ENCODE data around the gene TRAPPC12. TPM values are rescaled to one million over a fixed set of nuclear protein-coding genes. Genes with fewer than 3 reads are reported as not detected.

TRAPPC12 gene
- total RNA-seq, 4 donors from 2014 or later, result 52.2 to 90.7 (median 77.6) TPM

DNA sequence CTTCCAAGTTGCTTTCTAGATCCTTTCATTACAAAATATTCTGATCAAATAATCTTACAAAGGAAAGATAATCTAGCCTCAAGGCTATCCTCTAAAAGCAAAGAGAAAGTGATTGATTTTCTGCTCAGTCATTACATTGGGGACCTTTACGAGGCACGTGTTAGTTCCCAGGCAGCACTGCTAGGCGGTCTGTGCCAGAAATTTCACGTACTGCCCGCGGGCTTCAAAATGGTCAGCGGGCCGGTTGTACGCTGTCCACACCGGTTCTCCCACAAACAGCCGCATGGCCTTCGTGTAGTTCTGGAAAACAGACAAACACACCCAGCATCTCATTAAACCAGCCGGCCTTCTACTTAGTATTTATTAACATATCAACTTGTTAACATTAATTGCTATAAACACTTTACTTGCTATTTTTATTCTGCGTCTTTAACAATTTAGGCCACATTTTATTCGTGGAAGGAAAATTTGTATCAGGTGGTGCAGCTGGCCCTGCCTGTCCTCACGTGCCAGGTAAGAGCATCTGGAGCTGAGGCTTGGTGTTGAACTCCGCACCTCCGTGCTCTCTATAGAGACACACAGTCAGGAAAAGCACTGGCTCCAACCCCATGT is 119.4 kb downstream of the TRAPPC12 start:
- TF ChIP-seq EP300 (IDR thresholded peaks at IDR 0.05) (no peak), CTCF (IDR thresholded peaks at IDR 0.05) (no peak), POLR2A (IDR thresholded peaks at IDR 0.05) (no peak), POLR2AphosphoS5 (IDR thresholded peaks at IDR 0.05) (no peak)
- Histone ChIP-seq H3K9me3 (no peaks in the 10 kb centered on the region), H3K4me1 (no peaks in the 10 kb centered on the region), H3K36me3 (peaks cover 0 to 88% of the 10 kb centered on the region in 2 donors), H3K27ac (no peak overlapping the region), H3K27me3 (no peaks in the 10 kb centered on the region), H3K4me3 (no peak overlapping the region)
- ATAC-seq, result no peak
- 94 to 97% methylated on average over 15 to 17 of the region's 18 CpGs for WGBS, 2 donors (ENCODE audit: low coverage in 1 of 2)

DNA sequence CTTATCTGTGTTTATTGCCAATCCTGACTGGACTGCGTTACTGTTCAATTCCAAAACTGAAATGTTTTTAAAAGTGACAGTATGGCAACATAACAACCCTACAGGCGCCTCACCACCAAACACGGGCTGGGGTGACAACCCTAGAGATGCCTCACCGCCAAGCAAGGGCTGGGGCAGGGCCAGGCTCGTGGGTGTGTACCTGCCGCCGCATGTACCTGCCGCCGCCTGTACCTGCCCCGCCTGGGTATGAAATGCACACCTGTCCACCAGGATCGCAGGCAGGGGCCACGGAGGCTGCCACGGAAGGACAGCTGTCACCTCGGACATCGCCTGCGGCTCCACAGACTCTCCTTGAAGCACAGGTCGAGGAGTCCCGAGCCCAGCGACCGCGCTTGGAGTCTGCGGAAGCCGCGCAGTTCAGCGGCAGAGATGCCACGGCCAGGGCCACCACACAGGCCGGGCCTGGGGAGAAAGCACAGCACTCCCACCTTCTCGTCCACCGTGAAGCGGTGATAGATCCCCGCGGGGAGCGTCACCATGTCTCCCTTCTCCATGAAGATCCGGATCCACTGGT is 120.9 kb downstream of the TRAPPC12 start:
- no peak for ATAC-seq

DNA sequence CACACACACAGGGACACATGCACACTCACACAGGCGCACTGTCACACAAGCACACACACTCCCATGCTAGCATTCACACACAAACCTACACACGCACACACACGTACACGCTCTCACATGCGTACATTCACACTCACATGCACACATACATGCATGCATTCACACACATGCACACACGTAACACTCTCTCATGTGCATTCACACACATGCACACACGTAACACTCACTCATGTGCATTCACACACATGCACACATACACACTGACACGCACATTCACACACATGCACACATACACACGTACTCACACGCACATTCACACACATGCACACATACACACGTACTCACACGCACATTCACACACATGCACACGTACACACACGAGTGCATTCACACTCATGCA is 123.6 kb downstream of the TRAPPC12 start:
- 92 to 94% methylated on average over 11 to 14 of the region's 14 CpGs for WGBS, 2 donors (ENCODE audit: low coverage in 1 of 2)

More for the DNA sequence above, 120.9 kb downstream of the TRAPPC12 start:
- 88 to 97% methylated on average over 1 to 5 of the region's 34 CpGs for WGBS, 2 donors (ENCODE audit: low coverage in 1 of 2)
- Histone ChIP-seq H3K27ac (no peak overlapping the region), H3K36me3 (peaks cover 0 to 96% of the 10 kb centered on the region in 2 donors), H3K4me3 (no peak overlapping the region), H3K27me3 (no peaks in the 10 kb centered on the region), H3K9me3 (no peaks in the 10 kb centered on the region), H3K4me1 (no peaks in the 10 kb centered on the region)
- TF ChIP-seq EP300 (IDR thresholded peaks at IDR 0.05) (no peak), POLR2A (IDR thresholded peaks at IDR 0.05) (no peak), POLR2AphosphoS5 (IDR thresholded peaks at IDR 0.05) (no peak), CTCF (IDR thresholded peaks at IDR 0.05) (no peak)

GRCh38 chr2:3503483-3503882 is 124.0 kb downstream of the TRAPPC12 start:
- Histone ChIP-seq H3K27ac (no peak overlapping the region), H3K36me3 (peaks cover 0 to 92% of the 10 kb centered on the region in 2 donors), H3K9me3 (no peaks in the 10 kb centered on the region), H3K27me3 (no peaks in the 10 kb centered on the region), H3K4me1 (no peaks in the 10 kb centered on the region), H3K4me3 (no peak overlapping the region)
- ATAC-seq, result no peak
- 76 to 94% methylated on average over 3 to 8 of the region's 13 CpGs for WGBS, 2 donors (ENCODE audit: low coverage in 1 of 2)
- TF ChIP-seq CTCF (IDR thresholded peaks at IDR 0.05) (no peak), POLR2AphosphoS5 (IDR thresholded peaks at IDR 0.05) (no peak), POLR2A (IDR thresholded peaks at IDR 0.05) (no peak), EP300 (IDR thresholded peaks at IDR 0.05) (no peak)

More for the DNA sequence above, 123.6 kb downstream of the TRAPPC12 start:
- Histone ChIP-seq H3K4me3 (no peak overlapping the region), H3K9me3 (no peaks in the 10 kb centered on the region), H3K27ac (no peak overlapping the region), H3K4me1 (no peaks in the 10 kb centered on the region), H3K36me3 (peaks cover 0 to 92% of the 10 kb centered on the region in 2 donors), H3K27me3 (no peaks in the 10 kb centered on the region)
- no peak for TF ChIP-seq POLR2A (IDR thresholded peaks at IDR 0.05)
- no peak for ATAC-seq

- TF ChIP-seq CTCF (IDR thresholded peaks at IDR 0.05) (no peak), EP300 (IDR thresholded peaks at IDR 0.05) (no peak), POLR2A (IDR thresholded peaks at IDR 0.05) (no peak), POLR2AphosphoS5 (IDR thresholded peaks at IDR 0.05) (no peak)
- whole genome bisulfite sequencing, 2 donors (ENCODE audit: low coverage in 1 of 2), result 89 to 93% methylated on average over 4 to 5 of the region's 5 CpGs
Measured at GRCh38 chr2:3504741-3505140, 125.2 kb downstream of the TRAPPC12 start.

More at GRCh38 chr2:3504741-3505140, 125.2 kb downstream of the TRAPPC12 start:
- H3K27ac ChIP-seq, result no peak overlapping the region
- no peaks in the 10 kb centered on the region for H3K9me3 ChIP-seq
- no peaks in the 10 kb centered on the region for H3K4me1 ChIP-seq
- H3K36me3 ChIP-seq, result peaks cover 0 to 91% of the 10 kb centered on the region in 2 donors
- no peaks in the 10 kb centered on the region for H3K27me3 ChIP-seq
- H3K4me3 ChIP-seq, result no peak overlapping the region
- ATAC-seq, result no peak

Data from gastroesophageal sphincter (tissue), 4 donors.